Kidney glomerular epithelial cell (primary cell): ENCODE measurements around the gene HIC1.

Experiments used
- DNase-seq: peaks from one replicate; lab custom pipeline; 2025; lab: John Stamatoyannopoulos, UW

The HIC1 gene

DNA sequence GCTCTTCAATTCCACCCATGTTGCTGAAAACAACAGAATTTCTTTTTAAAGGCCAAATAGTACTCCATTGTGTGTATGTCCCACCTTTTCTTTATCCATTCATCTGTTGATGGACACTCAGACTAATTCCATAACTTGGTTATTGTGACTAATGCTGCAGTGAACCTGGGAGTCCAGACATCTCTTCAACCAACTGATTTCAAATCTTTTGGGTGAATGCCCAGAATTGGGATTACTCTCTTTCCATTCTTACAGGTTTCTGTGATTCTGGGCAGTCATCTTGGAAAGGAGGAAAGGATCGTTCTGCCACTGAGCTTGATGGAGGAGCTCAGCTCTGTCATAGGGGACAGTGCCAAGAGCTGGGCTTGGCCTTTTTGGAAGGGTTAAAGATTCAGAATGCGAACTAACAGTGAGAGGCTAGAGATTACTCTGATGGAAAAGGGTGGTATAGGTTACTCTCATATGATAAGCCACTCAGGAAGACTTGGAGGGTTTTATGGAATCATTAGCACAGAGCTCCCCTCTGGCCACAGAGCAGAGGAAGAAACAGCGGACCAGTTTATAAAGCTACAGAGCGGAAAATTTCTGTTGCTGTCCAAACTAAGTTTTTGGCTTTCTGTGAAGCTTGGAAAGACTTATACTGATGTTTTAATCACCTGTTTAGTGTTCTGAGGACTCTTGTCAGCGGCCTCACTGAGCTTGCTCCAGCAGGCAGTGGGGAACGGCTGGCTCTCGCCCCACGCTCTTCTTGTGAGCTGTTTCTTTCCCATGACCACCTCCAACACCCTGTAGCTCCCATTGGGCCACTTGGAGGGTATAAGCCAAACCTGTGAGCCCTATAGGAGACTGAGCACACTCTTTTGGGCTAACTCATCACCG lies 48.3 kb downstream of the HIC1 start:
- no peak for DNase-seq

DNA sequence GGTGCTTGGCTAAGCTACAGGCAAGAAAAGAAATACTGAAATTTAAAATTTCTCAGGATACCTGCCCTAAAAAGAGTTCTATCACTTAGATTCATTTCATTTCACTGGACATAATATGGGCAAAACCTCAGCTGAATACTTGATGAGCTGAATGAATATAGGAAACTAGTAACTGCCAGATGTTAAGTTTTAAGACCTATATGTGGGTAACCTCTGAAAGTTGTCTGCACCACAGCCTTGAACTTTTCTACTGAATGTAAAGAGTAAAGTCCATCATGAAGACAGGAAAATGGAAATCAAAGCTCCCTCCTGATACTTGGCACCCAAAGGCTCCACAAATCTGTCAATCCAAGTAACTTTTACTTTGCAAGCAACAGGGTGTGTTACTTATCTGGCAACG lies 50.8 kb downstream of the HIC1 start:
- no peak for DNase-seq

DNA sequence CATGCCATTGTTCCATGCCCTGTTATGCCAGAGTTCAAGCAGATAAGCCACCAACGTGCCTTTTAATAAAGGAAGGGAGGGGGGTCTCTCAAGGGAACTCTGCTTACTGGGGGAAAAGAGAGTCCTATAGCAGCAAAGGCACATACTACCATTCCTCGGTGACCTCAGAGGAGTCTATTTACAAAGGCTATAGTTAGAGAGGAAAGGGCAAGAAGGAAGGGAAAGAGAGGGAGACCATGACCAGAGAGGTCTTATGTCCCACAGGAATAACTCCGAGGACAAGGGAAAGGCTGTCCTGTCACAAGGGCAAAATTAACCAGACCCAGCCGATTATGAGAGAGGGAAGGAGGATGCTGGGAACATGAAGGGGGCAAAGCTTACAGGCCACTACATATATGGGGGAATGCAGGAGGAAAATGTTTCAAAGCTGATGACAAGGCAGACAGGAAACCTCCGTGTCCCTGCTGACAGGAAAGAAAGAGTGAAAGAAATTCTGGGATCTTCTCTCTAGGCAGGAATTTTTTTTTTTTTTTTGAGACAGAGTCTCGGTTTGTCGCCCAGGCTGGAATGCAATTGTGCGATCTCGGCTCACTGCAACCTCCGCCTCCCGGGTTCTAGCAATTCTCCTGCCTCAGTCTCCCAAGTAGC lies 51.5 kb downstream of the HIC1 start:
- DNase-seq = no peak

DNA sequence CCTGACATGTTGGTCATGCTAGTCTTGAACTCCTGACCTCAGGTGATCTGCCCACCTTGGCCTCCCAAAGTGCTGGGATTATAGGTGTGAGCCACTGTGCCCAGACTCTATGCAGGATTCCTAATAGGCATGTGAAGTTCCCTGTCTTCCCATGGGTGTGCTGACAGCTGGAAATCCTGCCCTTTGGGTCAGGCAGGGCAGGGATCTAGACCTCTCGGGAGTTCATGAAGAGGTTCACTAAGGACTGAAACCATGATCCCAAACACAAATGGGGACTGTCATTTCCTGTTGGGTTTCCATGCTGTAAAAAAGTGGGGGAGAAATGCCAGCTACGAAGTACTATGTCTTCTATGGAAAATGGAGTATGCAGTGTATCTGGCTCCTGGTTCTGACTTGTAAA lies 52.1 kb downstream of the HIC1 start:
- no peak for DNase-seq

DNA sequence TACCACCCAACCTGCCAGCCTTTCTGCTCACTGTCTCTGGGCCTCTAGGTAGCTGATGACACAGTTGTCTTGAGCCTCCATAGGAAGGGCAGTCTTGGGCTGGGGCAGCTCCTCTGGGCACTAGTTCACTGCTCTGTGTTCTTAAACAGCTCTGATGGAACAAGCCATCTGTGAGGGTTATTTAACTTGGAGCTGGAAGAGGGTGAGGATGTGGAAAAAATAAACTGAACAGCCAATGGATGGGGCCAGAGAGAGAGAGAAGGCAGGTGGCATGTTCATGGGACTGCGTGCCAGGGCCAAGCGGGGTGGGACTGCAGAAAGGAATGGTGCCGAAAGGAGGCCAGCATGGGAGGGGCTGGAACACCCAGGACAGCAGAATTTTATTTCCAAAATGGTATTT lies 52.6 kb downstream of the HIC1 start:
- DNase-seq = no peak

DNA sequence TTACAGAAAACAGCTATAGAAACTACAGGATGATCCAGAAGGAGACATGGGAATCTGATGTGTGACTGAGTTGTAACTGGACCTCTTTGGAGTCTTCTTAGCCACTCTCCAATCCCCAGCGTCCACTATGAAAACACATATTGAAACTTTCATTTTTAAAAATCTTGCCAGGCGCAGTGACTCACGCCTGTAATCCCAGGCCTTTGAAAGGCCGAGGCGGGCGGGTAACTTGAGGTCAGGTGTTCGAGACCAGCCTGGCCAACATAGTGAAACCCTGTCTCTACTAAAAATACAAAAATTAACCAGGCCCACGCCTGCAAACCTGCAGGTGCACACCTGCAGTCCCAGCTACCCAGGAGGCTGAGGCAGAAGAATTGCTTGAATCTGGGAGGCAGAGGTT lies 53.3 kb downstream of the HIC1 start:
- no peak for DNase-seq

DNA sequence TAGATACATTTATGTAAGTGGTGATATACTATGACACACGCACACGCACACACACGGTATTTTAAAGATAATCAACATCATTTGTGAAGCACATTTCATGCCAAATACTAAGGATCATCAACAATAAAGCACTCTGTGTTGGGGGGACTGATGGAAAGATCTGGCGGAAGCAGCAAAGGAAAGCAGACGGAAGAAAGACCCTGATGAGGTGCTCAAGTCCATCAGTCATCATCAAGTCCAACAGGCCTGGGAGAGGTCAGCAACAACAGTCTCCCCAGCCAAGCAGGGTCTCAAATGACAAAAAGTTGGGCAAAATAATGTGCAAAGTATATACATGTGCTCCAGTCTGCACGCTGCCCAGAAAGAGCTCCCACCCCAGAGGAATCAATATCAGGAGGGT lies 55.5 kb downstream of the HIC1 start:
- no peak for DNase-seq

DNA sequence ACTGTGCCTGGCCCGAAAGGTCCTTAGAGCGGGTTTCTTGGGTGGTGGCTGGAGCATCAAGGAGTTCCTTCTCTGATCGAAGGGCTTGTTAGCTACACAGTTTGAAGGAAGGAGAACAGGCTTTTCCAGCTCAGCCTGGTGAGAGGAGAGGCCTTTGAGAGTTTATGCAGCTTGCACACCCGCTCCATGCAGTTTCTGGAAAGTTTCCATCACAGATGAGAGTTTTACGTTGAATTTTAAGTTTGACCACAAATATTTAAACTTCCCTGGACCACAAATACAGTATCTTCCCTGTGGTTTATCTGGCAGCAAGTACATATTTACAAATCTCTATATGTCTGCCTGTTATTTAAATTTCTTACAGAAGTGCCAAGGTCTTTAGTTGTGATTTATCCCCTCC lies 56.8 kb downstream of the HIC1 start:
- no peak for DNase-seq
